Stimulated activated CD4-positive, alpha-beta T cell treated with anti-CD3 and anti-CD28 coated beads, Interleukin-4, amount 100 ng/mL, for 4 hours (primary cell): ENCODE data around the gene DPYD.

Experiments
- DNase-seq, 2 experiments: peaks; one replicate each; pipeline ENCODE4 v3.0.0-alpha.2; 2020

Gene DPYD

GRCh38 chr1:97073936-97074335 lies 846.9 kb downstream of the DPYD start:
- DNase-seq: no peak

- DNase-seq: no peak
Measured at GRCh38 chr1:97073169-97073568, 847.7 kb downstream of the DPYD start.

DNA sequence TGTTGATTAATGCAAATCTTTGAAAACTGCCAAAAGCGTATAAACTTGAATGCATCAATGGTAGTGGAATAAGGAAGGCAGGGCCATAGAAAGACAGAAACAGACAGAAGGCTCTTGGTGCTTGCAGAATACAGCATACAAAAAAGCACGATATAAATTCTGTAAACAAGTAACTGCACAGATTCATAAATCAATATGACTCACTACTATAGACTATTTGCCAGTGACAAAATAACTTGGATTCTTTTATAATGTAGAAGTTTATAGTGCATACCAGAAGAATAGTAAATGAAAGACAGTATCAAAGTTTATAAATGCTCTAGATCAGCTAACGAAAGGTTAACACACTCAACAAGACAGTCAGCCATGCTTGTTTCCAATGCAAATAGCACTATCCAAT lies 849.7 kb downstream of the DPYD start:
- DNase-seq: no peak

GRCh38 chr1:97070376-97070775 lies 850.5 kb downstream of the DPYD start:
- no peak for DNase-seq

- DNase-seq: no peak
Measured at GRCh38 chr1:97069312-97069711, 851.5 kb downstream of the DPYD start.

- DNase-seq: no peak
Measured at GRCh38 chr1:97066860-97067259, 854.0 kb downstream of the DPYD start.

GRCh38 chr1:97063532-97063931 lies 857.3 kb downstream of the DPYD start:
- no peak for DNase-seq

DNA sequence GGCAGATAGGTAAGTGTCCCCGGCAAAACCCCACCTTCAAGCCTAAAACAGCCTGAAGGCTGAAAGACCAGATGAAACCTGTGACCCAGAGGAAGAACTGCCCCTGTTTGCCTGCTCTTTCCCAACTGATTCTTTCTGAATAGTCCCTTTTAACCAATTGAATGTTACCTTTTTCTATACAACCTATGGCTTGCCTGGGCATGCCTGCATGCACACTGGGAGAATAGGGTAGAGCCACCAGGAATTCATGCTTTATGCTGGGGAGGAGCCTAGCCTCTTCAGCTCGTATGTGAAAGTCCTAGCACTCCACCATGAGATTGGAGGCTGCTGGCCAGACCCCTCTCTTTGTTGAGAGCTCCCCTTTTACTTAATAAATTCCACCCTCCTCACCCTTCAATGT lies 859.2 kb downstream of the DPYD start:
- DNase-seq: no peak

DNA sequence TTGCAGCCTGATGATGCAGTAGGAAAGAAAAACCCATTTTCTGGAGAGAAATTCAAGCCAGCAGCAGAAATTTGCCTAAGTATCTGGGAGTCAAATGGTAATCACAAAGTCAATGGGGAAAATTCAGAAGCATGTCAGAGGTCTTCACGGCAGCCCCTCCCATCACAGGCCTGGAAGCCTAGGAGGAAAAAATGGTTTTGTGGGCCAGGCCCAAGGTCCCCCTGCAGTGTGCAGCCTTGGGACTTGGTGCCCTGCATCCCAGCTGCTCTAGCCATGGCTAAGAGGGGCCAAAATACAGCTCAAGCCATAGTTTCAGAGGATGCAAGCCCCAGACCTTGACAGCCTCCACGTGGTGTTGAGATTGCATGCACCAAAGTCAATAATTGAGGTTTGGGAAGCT lies 864.4 kb downstream of the DPYD start:
- DNase-seq: no peak

DNA sequence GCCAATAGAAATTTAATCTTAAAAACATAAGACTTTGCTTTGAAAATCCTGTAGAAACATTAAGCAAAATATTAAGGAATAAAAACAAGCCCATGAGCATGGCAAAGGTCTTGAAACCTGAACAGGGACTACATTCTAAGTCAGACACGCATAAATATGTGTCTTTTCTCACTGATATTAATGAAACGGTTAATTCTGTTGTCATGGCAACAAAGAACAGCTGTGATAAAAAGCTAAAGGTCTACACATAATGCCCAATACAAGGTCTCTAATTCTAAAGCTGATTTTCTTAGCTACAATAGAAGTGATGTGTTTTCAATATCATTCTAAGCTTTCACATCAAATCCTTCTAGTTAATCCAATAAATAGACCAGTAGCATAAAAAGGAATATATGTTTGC lies 867.6 kb downstream of the DPYD start:
- DNase-seq: no peak

- DNase-seq: no peak
Measured at GRCh38 chr1:97051823-97052222, 869.0 kb downstream of the DPYD start.

GRCh38 chr1:97050506-97050905 lies 870.3 kb downstream of the DPYD start:
- no peak for DNase-seq

DNA sequence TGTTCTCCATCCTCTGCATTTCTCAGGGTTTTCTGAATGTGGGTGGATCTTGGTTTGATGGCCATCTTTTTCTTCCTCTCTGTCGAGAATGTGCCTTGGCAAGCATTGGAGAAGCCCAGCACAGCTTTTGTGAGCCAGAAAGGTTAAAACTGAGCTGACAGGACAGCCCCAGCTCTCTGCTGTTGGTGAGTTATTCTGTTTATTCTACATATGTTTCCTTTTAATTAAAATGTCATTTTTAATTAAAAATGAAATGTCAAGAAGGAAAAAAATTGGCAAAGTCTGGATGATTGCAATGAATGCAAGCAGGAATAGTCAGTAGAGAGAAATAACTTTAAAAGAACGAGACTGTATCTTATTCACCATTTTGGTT lies 873.4 kb downstream of the DPYD start:
- no peak for DNase-seq

- DNase-seq: no peak
Measured at GRCh38 chr1:97046765-97047420, 873.9 kb downstream of the DPYD start.

DNA sequence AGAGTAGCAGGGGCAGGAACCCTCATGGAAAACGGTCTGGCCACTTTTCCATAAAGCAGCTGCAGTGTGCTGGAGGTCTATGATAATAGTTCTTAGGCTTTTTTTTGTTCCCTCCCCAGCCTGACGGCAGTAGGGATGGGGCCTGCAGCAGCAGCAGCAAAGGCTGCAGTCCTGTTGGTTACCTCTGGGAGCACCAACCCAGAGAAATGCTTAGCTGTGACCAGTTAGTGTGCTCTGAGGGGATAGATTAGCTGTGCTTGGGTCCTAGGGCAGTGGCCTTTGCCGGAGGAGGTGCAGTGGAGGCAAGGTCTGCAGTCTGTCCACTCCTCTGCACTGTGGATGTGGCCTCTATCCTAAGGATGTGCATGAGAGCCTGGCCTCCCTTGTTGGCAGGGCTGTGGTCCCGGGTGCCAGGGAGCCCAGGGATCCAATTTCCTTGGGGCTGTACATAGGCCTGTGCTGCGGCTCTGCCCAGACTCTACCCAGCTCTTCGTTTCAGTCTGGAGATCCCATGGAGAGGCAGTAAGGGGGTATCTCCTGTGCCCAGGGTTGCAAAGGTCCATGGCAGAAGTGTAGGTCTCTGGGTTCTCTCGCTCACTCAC lies 876.6 kb downstream of the DPYD start:
- DNase-seq: no peak

- DNase-seq: no peak
Measured at GRCh38 chr1:97042551-97042950, 878.3 kb downstream of the DPYD start.

GRCh38 chr1:97041026-97041425 lies 879.8 kb downstream of the DPYD start:
- DNase-seq: no peak

DNA sequence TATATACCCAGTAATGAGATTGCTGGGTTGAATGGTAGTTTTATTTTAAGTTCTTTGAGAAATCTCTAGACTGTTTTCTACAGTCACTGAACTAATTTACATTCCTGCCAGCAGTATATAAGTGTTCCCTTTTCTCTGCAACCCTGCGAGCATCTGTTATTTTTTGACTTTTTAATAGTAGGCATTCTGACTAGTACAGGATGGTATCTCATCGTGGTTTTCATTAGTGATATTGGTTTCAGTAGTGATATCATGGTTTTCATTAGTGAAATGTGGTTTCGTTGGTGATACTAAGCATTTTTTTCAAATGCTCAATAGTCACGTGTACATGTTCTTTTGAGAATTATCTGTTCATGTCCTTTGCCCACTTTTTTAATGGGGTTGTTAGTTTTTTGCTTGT lies 882.4 kb downstream of the DPYD start:
- no peak for DNase-seq

GRCh38 chr1:97034651-97035050 lies 886.2 kb downstream of the DPYD start:
- DNase-seq: no peak

DNA sequence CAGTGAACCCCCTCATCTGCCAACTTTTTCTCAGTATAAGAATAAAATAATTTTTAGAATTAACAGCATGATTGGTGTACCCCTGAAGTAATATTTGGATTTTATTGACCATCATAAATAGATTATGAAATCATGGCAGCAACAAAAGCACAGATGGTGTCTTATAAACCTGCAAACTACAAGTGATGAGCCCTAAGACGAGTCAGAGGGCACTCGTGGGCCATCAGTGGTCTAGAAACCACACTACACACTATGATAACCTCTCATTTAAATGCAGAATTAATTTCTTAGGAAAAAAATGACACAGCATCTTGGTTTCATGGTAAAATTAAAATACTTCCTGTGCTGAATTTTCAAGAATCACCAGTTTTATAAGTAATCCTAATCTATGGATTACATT lies 886.9 kb downstream of the DPYD start:
- no peak for DNase-seq
